Ovary (tissue), 9 donors: Measurements from ENCODE around the gene KCNAB1. TPM values are rescaled to one million over a fixed set of nuclear protein-coding genes. Genes with fewer than 3 reads are reported as not detected.

Experiments
- DNase-seq, 5 donors: peaks; one replicate each; pipeline ENCODE4 v3.0.0-alpha.2; 2019 to 2020
- H3K27ac ChIP-seq, 2 donors: fragments of 200-600 bp; one replicate each; pipeline versions ENCODE4 v1.5.1 to v1.8.0; 2019 to 2022
- H3K27me3 ChIP-seq: fragments of 200-600 bp; one replicate; pipeline ENCODE4 v1.8.0; 2022
- H3K36me3 ChIP-seq: fragments of 200-600 bp; sonication (generic); one replicate; pipeline ENCODE4 v1.5.1; 2019
- H3K4me1 ChIP-seq: one replicate; pipeline ENCODE4 v1.8.1; 2013; ENCODE audit warnings: mild to moderate bottlenecking, moderate library complexity; ENCODE audit not compliant: insufficient read depth
- H3K4me3 ChIP-seq: fragments of 200-600 bp; sonication (generic); one replicate; pipeline ENCODE4 v1.5.1; 2017
- H3K9me3 ChIP-seq, 2 donors: fragments of 200-600 bp in 1 of 2; sonication (generic) in 1 of 2; one replicate each; pipeline versions ENCODE4 v1.5.1 to v1.8.1; 2013 to 2019; ENCODE audit warnings: mild to moderate bottlenecking in 1 of 2, moderate library complexity in 1 of 2
- EP300 ChIP-seq: sonication (generic); formaldehyde crosslinking; IDR thresholded peaks from one replicate; pipeline ENCODE4 v1.6.1; 2017; ENCODE audit warnings: antibody characterized with exemption
- POLR2A ChIP-seq: fragments of 450-650 bp; IDR thresholded peaks from one replicate; pipeline ENCODE4 v1.6.1; 2017; ENCODE audit warnings: antibody characterized with exemption, mild to moderate bottlenecking, moderate library complexity
- WGBS, 3 donors: extraction: QIAGEN DNeasy Blood & Tissue Kit in 1 of 3; methylation state at CpG; one replicate each; pipeline versions ENCODE4 v1.1.5 to v1.1.7; 2013 to 2017; 5-methylcytosine and 5-hydroxymethylcytosine counted together
- intact Hi-C, 4 donors: fragments of 100-400 bp; cut with DNase I; formaldehyde crosslinking; loops; one replicate each; pipeline versions ENCODE4 v1.11.0 to v1.15.1; 2022 to 2023
- polyA plus RNA-seq, 2 donors: library from polyadenylated mRNA; stranded (reverse); fragments of 200-250 nt in 1 of 2; fragments of 350-450 nt in 1 of 2; fragmentation: Illumina TruSeq in 1 of 2; extraction: RNeasy Lipid Tissue Mini Kit (QIAGEN cat#74804) in 1 of 2; gene quantifications; one replicate each; pipeline ENCODE4 v1.2.3, GENCODE V29; 2013 to 2014
- total RNA-seq, 7 donors: library from RNA; depleted of rRNA in 2 of 7; stranded (reverse); fragments of >200 nt in 2 of 7; fragmentation: NEBNext Ultra II Directional in 3 of 7; extraction: Animal tissue kit (Norgen Biotek cat#: 25700) in 3 of 7; gene quantifications; one replicate each; pipeline versions ENCODE4 v1.1.0 to v1.2.4, GENCODE V29; 2016 to 2023
- TF ChIP-seq, protein P1 (sequence below), 3 donors: fragments of 450-650 bp in 2 of 3; fragments of 200-600 bp in 1 of 3; IDR thresholded peaks; one replicate each; pipeline versions ENCODE4 v1.5.1 to v1.8.0; 2016 to 2022; ENCODE audit warnings: antibody characterized with exemption in 3 of 3, mild to moderate bottlenecking in 1 of 3
- donor health status: DM: no; HTN: no; CAD: no; lungs with moderate emphysema.
- donor health status: DM: no; HTN: no; CAD: no.
- donor health status: Bipolar disorder and iron deficiency.
- donor health status: DM: yes; HTN: yes; CAD: no.
- donor health status: DM: no; HTN: no; CAD: no.
- donor health status: DM: yes; HTN: yes; CAD: no.

The KCNAB1 gene
- total and polyA plus RNA-seq, 9 donors = 0.60 to 8.0 (median 2.4) TPM

GRCh38 chr3:156176629-156177210 is 56.3 kb downstream of the KCNAB1 start:
- TF ChIP-seq EP300 (no peak), POLR2A (no peak)
- TF ChIP-seq, protein P1, sequence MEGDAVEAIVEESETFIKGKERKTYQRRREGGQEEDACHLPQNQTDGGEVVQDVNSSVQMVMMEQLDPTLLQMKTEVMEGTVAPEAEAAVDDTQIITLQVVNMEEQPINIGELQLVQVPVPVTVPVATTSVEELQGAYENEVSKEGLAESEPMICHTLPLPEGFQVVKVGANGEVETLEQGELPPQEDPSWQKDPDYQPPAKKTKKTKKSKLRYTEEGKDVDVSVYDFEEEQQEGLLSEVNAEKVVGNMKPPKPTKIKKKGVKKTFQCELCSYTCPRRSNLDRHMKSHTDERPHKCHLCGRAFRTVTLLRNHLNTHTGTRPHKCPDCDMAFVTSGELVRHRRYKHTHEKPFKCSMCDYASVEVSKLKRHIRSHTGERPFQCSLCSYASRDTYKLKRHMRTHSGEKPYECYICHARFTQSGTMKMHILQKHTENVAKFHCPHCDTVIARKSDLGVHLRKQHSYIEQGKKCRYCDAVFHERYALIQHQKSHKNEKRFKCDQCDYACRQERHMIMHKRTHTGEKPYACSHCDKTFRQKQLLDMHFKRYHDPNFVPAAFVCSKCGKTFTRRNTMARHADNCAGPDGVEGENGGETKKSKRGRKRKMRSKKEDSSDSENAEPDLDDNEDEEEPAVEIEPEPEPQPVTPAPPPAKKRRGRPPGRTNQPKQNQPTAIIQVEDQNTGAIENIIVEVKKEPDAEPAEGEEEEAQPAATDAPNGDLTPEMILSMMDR (IDR thresholded peaks at IDR 0.05) = no peak
- no peak for DNase-seq
- intact Hi-C loops = no loop called here
- Histone ChIP-seq H3K4me3 (no peak overlapping the region), H3K4me1 (no peaks in the 10 kb centered on the region), H3K27ac (no peak overlapping the region), H3K9me3 (no peaks in the 10 kb centered on the region), H3K36me3 (no peaks in the 10 kb centered on the region), H3K27me3 (no peaks in the 10 kb centered on the region)
- WGBS, 3 donors = 94 to 96% (median 96%) methylated on average over 16 to 17 of the region's 17 CpGs

- intact Hi-C loops = no loop called here
- H3K4me3 ChIP-seq = no peak overlapping the region
- TF ChIP-seq, protein P1 (IDR thresholded peaks at IDR 0.05) = no peak
- TF ChIP-seq EP300 (no peak), POLR2A (no peak)
- H3K27me3 ChIP-seq = no peaks in the 10 kb centered on the region
- H3K36me3 ChIP-seq = no peaks in the 10 kb centered on the region
- no peaks in the 10 kb centered on the region for H3K4me1 ChIP-seq
- H3K9me3 ChIP-seq = no peaks in the 10 kb centered on the region
- no peak overlapping the region for H3K27ac ChIP-seq
- DNase-seq = no peak
Observed at GRCh38 chr3:156180077-156180476, 59.7 kb downstream of the KCNAB1 start.

DNA sequence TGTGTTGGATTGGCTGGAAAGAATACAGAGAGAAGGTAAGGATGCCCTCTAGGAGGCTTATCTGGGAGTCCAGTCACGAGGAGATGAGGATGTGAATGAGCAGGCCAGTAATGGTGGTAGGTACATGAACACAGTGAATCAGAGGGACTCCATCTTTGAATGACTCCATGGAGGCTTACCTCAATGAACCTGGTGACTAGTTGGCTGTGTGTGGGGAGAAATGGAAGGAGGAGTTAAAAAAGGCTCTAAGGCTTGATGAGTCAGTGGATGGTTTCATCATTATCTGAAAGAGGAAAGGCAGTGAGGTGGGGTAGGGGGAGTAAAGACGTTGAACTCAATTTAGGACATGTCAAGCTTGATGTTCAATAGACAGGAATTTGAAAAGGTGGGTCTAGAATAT is 61.1 kb downstream of the KCNAB1 start:
- no peaks in the 10 kb centered on the region for H3K4me1 ChIP-seq
- DNase-seq = no peak
- no peak overlapping the region for H3K27ac ChIP-seq
- H3K4me3 ChIP-seq = no peak overlapping the region
- TF ChIP-seq EP300 (no peak), POLR2A (no peak)
- TF ChIP-seq, protein P1 (IDR thresholded peaks at IDR 0.05) = no peak
- no peaks in the 10 kb centered on the region for H3K27me3 ChIP-seq
- 67 to 82% (median 80%) methylated on average over 2 of the region's 2 CpGs for WGBS, 3 donors
- H3K9me3 ChIP-seq = no peaks in the 10 kb centered on the region
- intact Hi-C loops = no loop called here
- H3K36me3 ChIP-seq = no peaks in the 10 kb centered on the region

- no peak for TF ChIP-seq EP300
- TF ChIP-seq, protein P1 (IDR thresholded peaks at IDR 0.05) = no peak
- TF ChIP-seq POLR2A = no peak
- no peak overlapping the region for H3K27ac ChIP-seq
- no peaks in the 10 kb centered on the region for H3K36me3 ChIP-seq
- H3K4me3 ChIP-seq = no peak overlapping the region
- WGBS, 3 donors = 32 to 47% (median 41%) methylated on average over 1 of the region's 1 CpG
- no peaks in the 10 kb centered on the region for H3K9me3 ChIP-seq
- DNase-seq = no peak
- no peaks in the 10 kb centered on the region for H3K4me1 ChIP-seq
- no peaks in the 10 kb centered on the region for H3K27me3 ChIP-seq
- intact Hi-C loops = no loop called here
Observed at GRCh38 chr3:156183396-156183795, 63.0 kb downstream of the KCNAB1 start.
